ENCODE measurements around the gene TBC1D32. TPM values are rescaled to one million over a fixed set of nuclear protein-coding genes. Genes with fewer than 3 reads are reported as not detected.

TBC1D32 gene
- total and polyA plus RNA-seq, 7 donors, result 0.60 to 6.1 (median 2.1) TPM

DNA sequence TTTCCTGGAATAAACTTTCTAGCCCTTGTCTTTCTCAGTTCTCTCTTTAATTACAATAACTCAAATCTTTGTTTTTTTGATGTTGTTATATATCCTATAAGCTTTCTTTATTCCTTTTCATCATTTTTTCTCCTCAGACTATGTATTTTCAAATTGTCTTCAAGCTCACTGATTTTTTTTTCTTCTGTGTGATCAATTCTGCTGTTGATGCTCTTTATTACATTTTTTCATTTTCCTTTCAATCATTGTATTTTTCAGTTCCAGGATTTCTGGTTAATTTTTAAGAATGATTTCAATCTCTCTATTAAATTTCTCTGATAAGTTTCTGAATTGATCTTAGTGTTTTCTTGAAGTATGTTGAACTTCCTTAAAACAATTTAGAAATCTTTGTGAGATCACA lies 209.7 kb downstream of the TBC1D32 start:
- Histone ChIP-seq H3K4me1 (no peaks in the 10 kb centered on the region), H3K27ac (no peak overlapping the region), H3K4me3 (no peak overlapping the region), H3K36me3 (peaks cover 0 to 4% (median 0%) of the 10 kb centered on the region in 4 donors), H3K27me3 (no peaks in the 10 kb centered on the region), H3K9me3 (peaks cover 0 to 7% (median 3%) of the 10 kb centered on the region in 4 donors)
- DNase-seq, result no peak
- TF ChIP-seq POLR2A (IDR thresholded peaks at IDR 0.05) (no peak), POLR2AphosphoS5 (IDR thresholded peaks at IDR 0.05) (no peak), EP300 (IDR thresholded peaks at IDR 0.05) (no peak)
- TF ChIP-seq, protein P1, sequence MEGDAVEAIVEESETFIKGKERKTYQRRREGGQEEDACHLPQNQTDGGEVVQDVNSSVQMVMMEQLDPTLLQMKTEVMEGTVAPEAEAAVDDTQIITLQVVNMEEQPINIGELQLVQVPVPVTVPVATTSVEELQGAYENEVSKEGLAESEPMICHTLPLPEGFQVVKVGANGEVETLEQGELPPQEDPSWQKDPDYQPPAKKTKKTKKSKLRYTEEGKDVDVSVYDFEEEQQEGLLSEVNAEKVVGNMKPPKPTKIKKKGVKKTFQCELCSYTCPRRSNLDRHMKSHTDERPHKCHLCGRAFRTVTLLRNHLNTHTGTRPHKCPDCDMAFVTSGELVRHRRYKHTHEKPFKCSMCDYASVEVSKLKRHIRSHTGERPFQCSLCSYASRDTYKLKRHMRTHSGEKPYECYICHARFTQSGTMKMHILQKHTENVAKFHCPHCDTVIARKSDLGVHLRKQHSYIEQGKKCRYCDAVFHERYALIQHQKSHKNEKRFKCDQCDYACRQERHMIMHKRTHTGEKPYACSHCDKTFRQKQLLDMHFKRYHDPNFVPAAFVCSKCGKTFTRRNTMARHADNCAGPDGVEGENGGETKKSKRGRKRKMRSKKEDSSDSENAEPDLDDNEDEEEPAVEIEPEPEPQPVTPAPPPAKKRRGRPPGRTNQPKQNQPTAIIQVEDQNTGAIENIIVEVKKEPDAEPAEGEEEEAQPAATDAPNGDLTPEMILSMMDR (IDR thresholded peaks at IDR 0.05), result no peak
- intact Hi-C loops (cut with DNase I), result no loop called here

DNA sequence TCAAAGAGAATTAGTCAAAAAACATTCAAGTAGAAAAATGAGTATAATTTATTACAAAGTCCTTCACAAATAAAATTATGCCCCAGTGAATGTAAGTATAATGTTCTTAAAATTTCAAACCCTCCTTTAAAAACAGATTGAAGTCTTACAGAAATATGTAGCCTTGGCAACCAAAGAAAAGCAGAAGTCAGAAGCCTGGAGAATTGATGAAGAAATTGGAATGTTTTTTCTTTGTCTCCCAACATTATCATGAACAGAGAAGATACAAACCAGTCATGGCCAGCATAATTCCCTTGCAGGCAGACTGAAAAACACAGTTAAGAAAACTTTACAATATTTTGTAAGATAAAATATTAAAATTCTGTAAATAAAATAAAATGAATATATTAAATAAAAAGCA lies 221.9 kb downstream of the TBC1D32 start:
- Histone ChIP-seq H3K9me3 (no peaks in the 10 kb centered on the region), H3K27ac (no peak overlapping the region), H3K36me3 (no peaks in the 10 kb centered on the region), H3K27me3 (no peaks in the 10 kb centered on the region), H3K4me3 (no peak overlapping the region), H3K4me1 (no peaks in the 10 kb centered on the region)
- TF ChIP-seq POLR2A (IDR thresholded peaks at IDR 0.05) (no peak), POLR2AphosphoS5 (IDR thresholded peaks at IDR 0.05) (no peak), EP300 (IDR thresholded peaks at IDR 0.05) (no peak)
- TF ChIP-seq, protein P1 (IDR thresholded peaks at IDR 0.05), result no peak
- intact Hi-C loops (cut with DNase I), result no loop called here
- no peak for DNase-seq

DNA sequence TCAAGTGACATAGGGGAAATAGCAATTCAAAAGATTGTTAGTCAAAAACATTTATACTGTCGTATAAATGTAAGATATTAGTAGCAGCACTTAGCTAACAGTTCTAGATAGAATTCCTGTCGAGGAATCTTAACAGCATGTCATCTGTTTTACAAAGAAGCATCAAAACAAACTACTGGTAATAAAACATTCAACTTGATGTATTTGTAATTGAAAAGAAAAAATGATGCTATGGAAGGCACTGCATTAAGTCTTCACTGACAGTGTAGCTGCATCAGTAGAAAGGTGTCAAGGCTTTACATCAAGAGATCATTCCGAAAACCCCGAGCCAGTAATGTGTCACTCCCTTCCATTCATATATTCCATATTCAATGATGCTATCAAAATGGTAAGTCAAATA lies 223.5 kb downstream of the TBC1D32 start:
- no peak for DNase-seq
- H3K27me3 ChIP-seq, result no peaks in the 10 kb centered on the region
- intact Hi-C loops (cut with DNase I), result no loop called here
- H3K36me3 ChIP-seq, result no peaks in the 10 kb centered on the region
- no peak overlapping the region for H3K4me3 ChIP-seq
- H3K9me3 ChIP-seq, result no peaks in the 10 kb centered on the region
- no peak overlapping the region for H3K27ac ChIP-seq
- WGBS, 2 donors, result 94% methylated on average over 4 of the region's 4 CpGs
- TF ChIP-seq EP300 (IDR thresholded peaks at IDR 0.05) (no peak), POLR2A (IDR thresholded peaks at IDR 0.05) (no peak), POLR2AphosphoS5 (IDR thresholded peaks at IDR 0.05) (no peak)
- TF ChIP-seq, protein P1 (IDR thresholded peaks at IDR 0.05), result no peak
- no peaks in the 10 kb centered on the region for H3K4me1 ChIP-seq

DNA sequence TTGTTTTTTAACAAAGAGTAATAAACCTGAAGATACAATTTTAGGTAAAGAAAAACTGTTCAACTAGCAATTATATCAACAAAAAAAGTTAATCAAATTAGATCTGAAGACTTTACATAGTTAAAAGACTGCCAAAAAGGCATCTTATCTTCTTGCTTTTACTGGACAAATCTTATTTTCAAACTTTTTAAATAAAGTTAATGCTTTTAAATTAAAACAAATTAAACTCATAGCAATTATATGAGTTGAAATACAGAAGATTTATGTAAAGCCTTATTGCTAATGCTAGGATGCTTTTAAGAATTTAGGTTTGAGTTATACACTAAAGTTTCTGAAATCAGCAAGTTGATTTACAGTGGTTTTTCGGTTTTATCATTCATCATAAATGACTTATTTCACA lies 227.3 kb downstream of the TBC1D32 start:
- Histone ChIP-seq H3K9me3 (peaks cover 0 to 1% (median 0%) of the 10 kb centered on the region in 4 donors), H3K4me1 (no peaks in the 10 kb centered on the region), H3K36me3 (no peaks in the 10 kb centered on the region), H3K27me3 (no peaks in the 10 kb centered on the region), H3K27ac (no peak overlapping the region), H3K4me3 (no peak overlapping the region)
- intact Hi-C loops (cut with DNase I), result no loop called here
- DNase-seq, result no peak
- WGBS, 2 donors, result 91 to 94% methylated on average over 1 of the region's 1 CpG
- no peak for TF ChIP-seq EP300 (IDR thresholded peaks at IDR 0.05)
- TF ChIP-seq, protein P1 (IDR thresholded peaks at IDR 0.05), result no peak
- no peak for TF ChIP-seq POLR2A (IDR thresholded peaks at IDR 0.05)
- TF ChIP-seq POLR2AphosphoS5 (IDR thresholded peaks at IDR 0.05), result no peak

DNA sequence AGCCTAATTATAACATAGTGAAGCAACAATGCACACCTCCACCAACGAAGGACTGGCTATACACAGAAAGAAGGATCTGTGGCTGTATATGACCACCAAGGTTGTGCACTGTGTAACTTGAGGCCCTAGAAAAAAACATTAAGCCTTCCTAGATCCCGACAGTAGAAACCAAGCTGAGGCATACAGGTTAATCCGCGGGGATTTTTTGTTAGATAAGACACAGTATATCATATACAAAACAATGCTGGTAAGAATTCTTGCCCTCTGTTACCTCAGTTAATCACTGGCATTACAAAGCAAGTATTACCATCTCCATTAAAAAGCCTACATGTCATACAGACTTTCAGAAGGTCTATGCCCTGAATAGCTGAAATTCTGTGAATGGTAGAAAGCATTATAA lies 228.8 kb downstream of the TBC1D32 start:
- no peaks in the 10 kb centered on the region for H3K27me3 ChIP-seq
- TF ChIP-seq POLR2AphosphoS5 (IDR thresholded peaks at IDR 0.05) (no peak), EP300 (IDR thresholded peaks at IDR 0.05) (no peak), POLR2A (IDR thresholded peaks at IDR 0.05) (no peak)
- TF ChIP-seq, protein P1 (IDR thresholded peaks at IDR 0.05), result no peak
- no peak for DNase-seq
- peaks cover 0 to 2% (median 0%) of the 10 kb centered on the region in 4 donors for H3K9me3 ChIP-seq
- WGBS, 2 donors, result 84 to 95% methylated on average over 4 of the region's 4 CpGs
- no peaks in the 10 kb centered on the region for H3K4me1 ChIP-seq
- intact Hi-C loops (cut with DNase I), result no loop called here
- no peak overlapping the region for H3K4me3 ChIP-seq
- no peak overlapping the region for H3K27ac ChIP-seq
- no peaks in the 10 kb centered on the region for H3K36me3 ChIP-seq
